Measurements from ENCODE around the gene FMO4. TPM values are rescaled to one million over a fixed set of nuclear protein-coding genes. Genes with fewer than 3 reads are reported as not detected.

The FMO4 gene
- total and polyA plus RNA-seq, 2 of the 13 experiments (the other 11 are each of a cell fraction or from before 2014, with no cell fraction given): 0.07 to 0.29 TPM

DNA sequence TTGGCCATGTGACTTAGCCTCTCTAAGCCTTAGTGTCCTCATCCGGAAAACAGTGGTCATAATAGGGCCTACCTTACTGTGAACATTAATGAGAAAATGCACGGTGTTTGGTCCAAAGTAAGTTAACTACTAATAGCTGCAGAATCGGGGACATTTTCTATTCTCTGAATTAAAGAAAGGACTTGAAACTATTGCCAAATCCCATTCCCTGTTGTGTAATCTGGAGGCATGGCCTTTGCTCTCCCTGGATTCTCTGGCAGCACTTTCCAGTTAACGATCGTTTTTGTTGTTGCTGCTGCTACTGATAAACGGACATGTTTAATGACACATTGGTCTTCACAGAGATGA lies 30.5 kb downstream of the FMO4 start (continued):
- TF ChIP-seq ZNF232 (CRISPR knock-in tag; IDR thresholded peaks at IDR 0.05; ENCODE audit: borderline replicate concordance) (no peak), SIX4 (CRISPR knock-in tag; IDR thresholded peaks at IDR 0.05) (no peak), ZFP36 (IDR thresholded peaks at IDR 0.05; ENCODE audit: borderline replicate concordance, low read depth, low read length, partially characterized antibody) (no peak), MED8 (CRISPR knock-in tag; IDR thresholded peaks at IDR 0.05; ENCODE audit: insufficient replicate concordance) (no peak), SP2 (CRISPR knock-in tag; IDR thresholded peaks at IDR 0.05) (no peak), HDAC1 (CRISPR knock-in tag; IDR thresholded peaks at IDR 0.05) (0 out of 2 replicates have a peak, but pooled peaks have one; percentile 27), HNF4A (CRISPR knock-in tag; IDR thresholded peaks at IDR 0.05) (peak; percentile 96), NR2F2 (IDR thresholded peaks at IDR 0.05; ENCODE audit: borderline replicate concordance, low read depth) (0 out of 2 replicates have a peak, but pooled peaks have one; percentile 25), ISX (CRISPR knock-in tag; conservative IDR thresholded peaks at IDR 0.05) (no peak), NR2F1 (CRISPR knock-in tag; IDR thresholded peaks at IDR 0.05) (peak in 1 of 2 experiments; percentile 27; a peak in 1 of 4 replicates), ZNF670 (CRISPR knock-in tag; IDR thresholded peaks at IDR 0.05; ENCODE audit: borderline replicate concordance) (peak; percentile 72; the same call in 1 of the 2 replicates), ZBTB42 (CRISPR knock-in tag; IDR thresholded peaks at IDR 0.05) (no peak), KAT8 (CRISPR knock-in tag; IDR thresholded peaks at IDR 0.05) (peak; percentile 46; the same call in 1 of the 2 replicates), ZNF496 (CRISPR knock-in tag; IDR thresholded peaks at IDR 0.05; ENCODE audit: insufficient replicate concordance) (no peak), ZNF124 (CRISPR knock-in tag; IDR thresholded peaks at IDR 0.05) (peak; percentile 77; the same call in 1 of the 2 replicates), CHCHD3 (CRISPR knock-in tag; IDR thresholded peaks at IDR 0.05) (no peak), ZSCAN22 (CRISPR knock-in tag; IDR thresholded peaks at IDR 0.05) (no peak), MYC (CRISPR knock-in tag; IDR thresholded peaks at IDR 0.05; ENCODE audit: borderline replicate concordance) (no peak), SRY (CRISPR knock-in tag; IDR thresholded peaks at IDR 0.05) (no peak)
- TF ChIP-seq, protein P1, sequence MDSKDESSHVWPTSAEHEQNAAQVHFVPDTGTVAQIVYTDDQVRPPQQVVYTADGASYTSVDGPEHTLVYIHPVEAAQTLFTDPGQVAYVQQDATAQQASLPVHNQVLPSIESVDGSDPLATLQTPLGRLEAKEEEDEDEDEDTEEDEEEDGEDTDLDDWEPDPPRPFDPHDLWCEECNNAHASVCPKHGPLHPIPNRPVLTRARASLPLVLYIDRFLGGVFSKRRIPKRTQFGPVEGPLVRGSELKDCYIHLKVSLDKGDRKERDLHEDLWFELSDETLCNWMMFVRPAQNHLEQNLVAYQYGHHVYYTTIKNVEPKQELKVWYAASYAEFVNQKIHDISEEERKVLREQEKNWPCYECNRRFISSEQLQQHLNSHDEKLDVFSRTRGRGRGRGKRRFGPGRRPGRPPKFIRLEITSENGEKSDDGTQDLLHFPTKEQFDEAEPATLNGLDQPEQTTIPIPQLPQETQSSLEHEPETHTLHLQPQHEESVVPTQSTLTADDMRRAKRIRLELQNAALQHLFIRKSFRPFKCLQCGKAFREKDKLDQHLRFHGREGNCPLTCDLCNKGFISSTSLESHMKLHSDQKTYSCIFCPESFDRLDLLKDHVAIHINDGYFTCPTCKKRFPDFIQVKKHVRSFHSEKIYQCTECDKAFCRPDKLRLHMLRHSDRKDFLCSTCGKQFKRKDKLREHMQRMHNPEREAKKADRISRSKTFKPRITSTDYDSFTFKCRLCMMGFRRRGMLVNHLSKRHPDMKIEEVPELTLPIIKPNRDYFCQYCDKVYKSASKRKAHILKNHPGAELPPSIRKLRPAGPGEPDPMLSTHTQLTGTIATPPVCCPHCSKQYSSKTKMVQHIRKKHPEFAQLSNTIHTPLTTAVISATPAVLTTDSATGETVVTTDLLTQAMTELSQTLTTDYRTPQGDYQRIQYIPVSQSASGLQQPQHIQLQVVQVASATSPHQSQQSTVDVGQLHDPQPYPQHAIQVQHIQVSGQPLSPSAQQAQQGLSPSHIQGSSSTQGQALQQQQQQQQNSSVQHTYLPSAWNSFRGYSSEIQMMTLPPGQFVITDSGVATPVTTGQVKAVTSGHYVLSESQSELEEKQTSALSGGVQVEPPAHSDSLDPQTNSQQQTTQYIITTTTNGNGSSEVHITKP (CRISPR knock-in tag; IDR thresholded peaks at IDR 0.05; ENCODE audit: low read depth): no peak
- TF ChIP-seq, protein P2, sequence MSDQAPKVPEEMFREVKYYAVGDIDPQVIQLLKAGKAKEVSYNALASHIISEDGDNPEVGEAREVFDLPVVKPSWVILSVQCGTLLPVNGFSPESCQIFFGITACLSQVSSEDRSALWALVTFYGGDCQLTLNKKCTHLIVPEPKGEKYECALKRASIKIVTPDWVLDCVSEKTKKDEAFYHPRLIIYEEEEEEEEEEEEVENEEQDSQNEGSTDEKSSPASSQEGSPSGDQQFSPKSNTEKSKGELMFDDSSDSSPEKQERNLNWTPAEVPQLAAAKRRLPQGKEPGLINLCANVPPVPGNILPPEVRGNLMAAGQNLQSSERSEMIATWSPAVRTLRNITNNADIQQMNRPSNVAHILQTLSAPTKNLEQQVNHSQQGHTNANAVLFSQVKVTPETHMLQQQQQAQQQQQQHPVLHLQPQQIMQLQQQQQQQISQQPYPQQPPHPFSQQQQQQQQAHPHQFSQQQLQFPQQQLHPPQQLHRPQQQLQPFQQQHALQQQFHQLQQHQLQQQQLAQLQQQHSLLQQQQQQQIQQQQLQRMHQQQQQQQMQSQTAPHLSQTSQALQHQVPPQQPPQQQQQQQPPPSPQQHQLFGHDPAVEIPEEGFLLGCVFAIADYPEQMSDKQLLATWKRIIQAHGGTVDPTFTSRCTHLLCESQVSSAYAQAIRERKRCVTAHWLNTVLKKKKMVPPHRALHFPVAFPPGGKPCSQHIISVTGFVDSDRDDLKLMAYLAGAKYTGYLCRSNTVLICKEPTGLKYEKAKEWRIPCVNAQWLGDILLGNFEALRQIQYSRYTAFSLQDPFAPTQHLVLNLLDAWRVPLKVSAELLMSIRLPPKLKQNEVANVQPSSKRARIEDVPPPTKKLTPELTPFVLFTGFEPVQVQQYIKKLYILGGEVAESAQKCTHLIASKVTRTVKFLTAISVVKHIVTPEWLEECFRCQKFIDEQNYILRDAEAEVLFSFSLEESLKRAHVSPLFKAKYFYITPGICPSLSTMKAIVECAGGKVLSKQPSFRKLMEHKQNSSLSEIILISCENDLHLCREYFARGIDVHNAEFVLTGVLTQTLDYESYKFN (CRISPR knock-in tag; conservative IDR thresholded peaks at IDR 0.05): peak; percentile 45

Data from HepG2 (cell line).